A549 (cell line): ENCODE measurements around the gene ZC3H12C. TPM values are rescaled to one million over a fixed set of nuclear protein-coding genes. Genes with fewer than 3 reads are reported as not detected.

Source experiments
- ATAC-seq, 2 experiments: fragments of 200-7000 bp in 1 of 2; fragments of >200 bp in 1 of 2; cut with Nextera tagmentation in 1 of 2; cut with Tn5 transposase in 1 of 2; 3 replicates each; pipeline versions ENCODE4 v1.8.0 to v1.9.1; 2018 to 2020; ENCODE audit warnings: mild to moderate bottlenecking in 1 of 2, moderate library complexity in 1 of 2
- CTCF ChIA-PET: fragments of 300-600 bp; sonication (Branson Sonifier 250); formaldehyde crosslinking; extraction: SDS; loops from one replicate; lab custom pipeline; 2021; ENCODE audit warnings: antibody characterized with exemption, inconsistent platforms; lab: Yijun Ruan, JAX
- POLR2A ChIA-PET: fragments of 350-600 bp; formaldehyde crosslinking; extraction: SDS; loops from one replicate; lab custom pipeline; 2021; ENCODE audit warnings: antibody characterized with exemption, inconsistent platforms; lab: Yijun Ruan, JAX
- DNase-seq, 2 experiments: peaks; one replicate each; pipeline versions ENCODE4 v3.0.0 to v3.0.0-alpha.2; 2011 to 2016; ENCODE audit warnings: low read depth in 1 of 2, low spot score in 1 of 2
- FAIRE-seq: peaks from 2 replicates; lab custom pipeline; 2011; peaks lifted over from hg19 to GRCh38; lab: Jason Lieb, UNC
- H3K27ac ChIP-seq, 2 experiments: fragments of >200 bp; sonication (Bioruptor Twin); formaldehyde crosslinking; 3 replicates each; pipeline ENCODE4 v1.5.1; 2016 to 2017
- H3K4me1 ChIP-seq: fragments of >200 bp; sonication (Bioruptor Twin); formaldehyde crosslinking; 3 replicates; pipeline ENCODE4 v1.6.1; 2016
- H3K4me2 ChIP-seq: fragments of >200 bp; sonication (Bioruptor Twin); formaldehyde crosslinking; 3 replicates; pipeline ENCODE4 v1.6.1; 2016
- H3K4me3 ChIP-seq: fragments of >200 bp; sonication (Bioruptor Twin); formaldehyde crosslinking; 3 replicates; pipeline ENCODE4 v1.5.1; 2016
- H3K9me3 ChIP-seq: fragments of >200 bp; sonication (Bioruptor Twin); formaldehyde crosslinking; 3 replicates; pipeline ENCODE4 v1.6.1; 2016
- CHD4 ChIP-seq: fragments of 200-600 bp; sonication (generic); IDR thresholded peaks from 2 replicates; pipeline ENCODE4 v1.6.1; 2016; ENCODE audit warnings: antibody characterized with exemption, mild to moderate bottlenecking, borderline replicate concordance
- EP300 ChIP-seq, 2 experiments: fragments of >200 bp; sonication (Bioruptor Twin); formaldehyde crosslinking; IDR thresholded peaks; 2 replicates in 1 of 2; 3 replicates in 1 of 2; pipeline ENCODE4 v1.6.1; 2016 to 2017
- GATA3 ChIP-seq: IDR thresholded peaks from 2 replicates; pipeline ENCODE4 v1.6.1; 2012; ENCODE audit warnings: borderline replicate concordance
- HOXB13 ChIP-seq: fragments of 250-450 bp; sonication (Bioruptor Pico); IDR thresholded peaks from 2 replicates; pipeline ENCODE4 v1.5.0; 2020; ENCODE audit warnings: low read depth, mild to moderate bottlenecking, moderate library complexity
- HOXB5 ChIP-seq: fragments of 250-450 bp; sonication (Bioruptor Pico); IDR thresholded peaks from 2 replicates; pipeline ENCODE4 v1.5.0; 2020; ENCODE audit warnings: mild to moderate bottlenecking, moderate library complexity
- MAZ ChIP-seq: fragments of 150-350 bp; IDR thresholded peaks from 2 replicates; pipeline ENCODE4 v1.6.1; 2014; ENCODE audit warnings: antibody characterized with exemption, low read depth, low read length, borderline replicate concordance
- NPAS2 ChIP-seq: fragments of 250-450 bp; sonication (Bioruptor Pico); IDR thresholded peaks from 2 replicates; pipeline ENCODE4 v1.8.0; 2022; ENCODE audit warnings: mild to moderate bottlenecking, moderate library complexity, borderline replicate concordance
- PHF8 ChIP-seq: fragments of 200-600 bp; sonication (generic); IDR thresholded peaks from 2 replicates; pipeline ENCODE4 v1.6.1; 2016; ENCODE audit warnings: low read depth, mild to moderate bottlenecking, antibody characterized with exemption, moderate library complexity, borderline replicate concordance
- POLR2AphosphoS2 ChIP-seq: conservative IDR thresholded peaks from 2 replicates; pipeline ENCODE4 v1.6.1; 2012; ENCODE audit warnings: low read length, improper control_type of control experiment, inconsistent platforms
- RNF2 ChIP-seq: fragments of 200-600 bp; sonication (generic); IDR thresholded peaks from 2 replicates; pipeline ENCODE4 v1.6.1; 2016; ENCODE audit warnings: low read depth, mild to moderate bottlenecking, antibody characterized with exemption, moderate library complexity, borderline replicate concordance
- SMC3 ChIP-seq: fragments of >200 bp; sonication (Bioruptor Twin); formaldehyde crosslinking; IDR thresholded peaks from 3 replicates; pipeline ENCODE4 v1.6.1; 2018; ENCODE audit warnings: inconsistent platforms
- WGBS: methylation state at CpG from one replicate; pipeline ENCODE4 v1.1.6; 2017; ENCODE audit errors: missing lambda C conversion rate; 5-methylcytosine and 5-hydroxymethylcytosine counted together
- polyA plus RNA-seq, 4 experiments: library from polyadenylated mRNA; depleted of rRNA in 3 of 4; stranded (reverse); fragments of >200 nt; fragmentation: RNase III in 1 of 4; extraction: RNeasy Plus Mini Kit Qiagen cat#74134 plus additional on column Dnase treatment in 1 of 4; gene quantifications; 2 replicates in 3 of 4; 3 replicates in 1 of 4; pipeline ENCODE4 v1.2.3, GENCODE V29; 2011 to 2017
- TF ChIP-seq, protein P1 (sequence below): IDR thresholded peaks from 2 replicates; pipeline ENCODE4 v1.6.1; 2012; ENCODE audit warnings: low read depth, borderline replicate concordance
- TF ChIP-seq, protein P2 (sequence below): fragments of >200 bp; sonication (Bioruptor Twin); formaldehyde crosslinking; IDR thresholded peaks from 3 replicates; pipeline ENCODE4 v1.5.1; 2016
- TF ChIP-seq, protein P3 (sequence below): fragments of 200-600 bp; sonication (generic); IDR thresholded peaks from 2 replicates; pipeline ENCODE4 v1.6.1; 2016; ENCODE audit warnings: antibody characterized with exemption, mild to moderate bottlenecking, moderate library complexity
- TF ChIP-seq, protein P4 (sequence below): IDR thresholded peaks from 2 replicates; pipeline ENCODE4 v1.6.1; 2012
- TF ChIP-seq, protein P5 (sequence below): fragments of >200 bp; sonication (Bioruptor Twin); formaldehyde crosslinking; IDR thresholded peaks from 3 replicates; pipeline ENCODE4 v1.6.1; 2016

Gene ZC3H12C
- polyA plus RNA-seq, 2 of the 4 experiments (the other 2 are of a cell fraction) = 3.1 to 12.4 TPM

DNA sequence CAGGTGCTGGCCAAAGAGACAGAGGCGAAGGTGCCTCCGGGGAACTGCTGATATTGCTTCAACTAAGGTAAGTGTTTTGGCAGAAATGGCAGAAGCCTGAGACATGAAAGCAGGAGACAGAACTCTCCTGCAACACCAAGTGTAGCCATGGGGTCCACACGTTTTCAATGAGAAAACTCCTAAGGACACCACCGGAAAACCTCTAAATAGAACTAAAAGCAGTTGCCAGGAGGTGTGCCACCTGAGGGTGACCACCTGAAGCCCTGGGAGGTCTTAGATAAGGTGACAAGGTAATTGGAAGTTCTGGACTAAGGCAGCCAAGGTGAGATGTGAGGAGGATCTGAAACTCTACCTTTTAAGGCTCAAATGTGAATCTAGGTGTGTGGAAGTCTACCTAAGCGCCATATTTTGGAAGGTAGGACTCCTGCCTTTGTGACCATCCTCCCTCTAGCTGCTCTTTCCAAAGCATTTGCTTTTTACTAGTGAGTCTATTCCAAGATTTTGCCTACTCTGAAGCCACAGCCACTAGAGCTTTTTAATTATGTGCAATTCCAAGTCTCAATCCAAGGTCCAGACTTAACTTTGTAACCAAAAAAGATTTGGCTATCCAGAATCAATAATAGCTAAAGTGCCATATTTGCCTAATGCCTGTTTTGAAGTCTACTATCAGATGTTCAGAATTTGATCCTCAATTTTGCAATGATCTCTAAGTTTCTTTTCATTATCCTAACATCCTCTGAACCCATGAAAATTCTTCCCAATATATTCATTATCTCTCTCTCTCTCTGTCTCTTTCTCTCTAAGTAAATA is 4.5 kb upstream of the ZC3H12C start:
- ChIA-PET POLR2A (no interaction called here), CTCF (no interaction called here)
- Histone ChIP-seq H3K27ac (no peak overlapping the region), H3K4me3 (no peak overlapping the region), H3K9me3 (no peaks in the 10 kb centered on the region), H3K4me1 (peaks cover 5% of the 10 kb centered on the region), H3K4me2 (no peak overlapping the region)
- no peak for ATAC-seq
- TF ChIP-seq RNF2 = no peak
- no peak for TF ChIP-seq CHD4
- no peak for TF ChIP-seq EP300 (IDR thresholded peaks at IDR 0.05)
- no peak for TF ChIP-seq HOXB13
- TF ChIP-seq, protein P1, sequence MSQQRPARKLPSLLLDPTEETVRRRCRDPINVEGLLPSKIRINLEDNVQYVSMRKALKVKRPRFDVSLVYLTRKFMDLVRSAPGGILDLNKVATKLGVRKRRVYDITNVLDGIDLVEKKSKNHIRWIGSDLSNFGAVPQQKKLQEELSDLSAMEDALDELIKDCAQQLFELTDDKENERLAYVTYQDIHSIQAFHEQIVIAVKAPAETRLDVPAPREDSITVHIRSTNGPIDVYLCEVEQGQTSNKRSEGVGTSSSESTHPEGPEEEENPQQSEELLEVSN = no peak
- TF ChIP-seq, protein P2, sequence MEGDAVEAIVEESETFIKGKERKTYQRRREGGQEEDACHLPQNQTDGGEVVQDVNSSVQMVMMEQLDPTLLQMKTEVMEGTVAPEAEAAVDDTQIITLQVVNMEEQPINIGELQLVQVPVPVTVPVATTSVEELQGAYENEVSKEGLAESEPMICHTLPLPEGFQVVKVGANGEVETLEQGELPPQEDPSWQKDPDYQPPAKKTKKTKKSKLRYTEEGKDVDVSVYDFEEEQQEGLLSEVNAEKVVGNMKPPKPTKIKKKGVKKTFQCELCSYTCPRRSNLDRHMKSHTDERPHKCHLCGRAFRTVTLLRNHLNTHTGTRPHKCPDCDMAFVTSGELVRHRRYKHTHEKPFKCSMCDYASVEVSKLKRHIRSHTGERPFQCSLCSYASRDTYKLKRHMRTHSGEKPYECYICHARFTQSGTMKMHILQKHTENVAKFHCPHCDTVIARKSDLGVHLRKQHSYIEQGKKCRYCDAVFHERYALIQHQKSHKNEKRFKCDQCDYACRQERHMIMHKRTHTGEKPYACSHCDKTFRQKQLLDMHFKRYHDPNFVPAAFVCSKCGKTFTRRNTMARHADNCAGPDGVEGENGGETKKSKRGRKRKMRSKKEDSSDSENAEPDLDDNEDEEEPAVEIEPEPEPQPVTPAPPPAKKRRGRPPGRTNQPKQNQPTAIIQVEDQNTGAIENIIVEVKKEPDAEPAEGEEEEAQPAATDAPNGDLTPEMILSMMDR = no peak
- TF ChIP-seq NPAS2 (CRISPR knock-in tag) = no peak
- TF ChIP-seq, protein P3, sequence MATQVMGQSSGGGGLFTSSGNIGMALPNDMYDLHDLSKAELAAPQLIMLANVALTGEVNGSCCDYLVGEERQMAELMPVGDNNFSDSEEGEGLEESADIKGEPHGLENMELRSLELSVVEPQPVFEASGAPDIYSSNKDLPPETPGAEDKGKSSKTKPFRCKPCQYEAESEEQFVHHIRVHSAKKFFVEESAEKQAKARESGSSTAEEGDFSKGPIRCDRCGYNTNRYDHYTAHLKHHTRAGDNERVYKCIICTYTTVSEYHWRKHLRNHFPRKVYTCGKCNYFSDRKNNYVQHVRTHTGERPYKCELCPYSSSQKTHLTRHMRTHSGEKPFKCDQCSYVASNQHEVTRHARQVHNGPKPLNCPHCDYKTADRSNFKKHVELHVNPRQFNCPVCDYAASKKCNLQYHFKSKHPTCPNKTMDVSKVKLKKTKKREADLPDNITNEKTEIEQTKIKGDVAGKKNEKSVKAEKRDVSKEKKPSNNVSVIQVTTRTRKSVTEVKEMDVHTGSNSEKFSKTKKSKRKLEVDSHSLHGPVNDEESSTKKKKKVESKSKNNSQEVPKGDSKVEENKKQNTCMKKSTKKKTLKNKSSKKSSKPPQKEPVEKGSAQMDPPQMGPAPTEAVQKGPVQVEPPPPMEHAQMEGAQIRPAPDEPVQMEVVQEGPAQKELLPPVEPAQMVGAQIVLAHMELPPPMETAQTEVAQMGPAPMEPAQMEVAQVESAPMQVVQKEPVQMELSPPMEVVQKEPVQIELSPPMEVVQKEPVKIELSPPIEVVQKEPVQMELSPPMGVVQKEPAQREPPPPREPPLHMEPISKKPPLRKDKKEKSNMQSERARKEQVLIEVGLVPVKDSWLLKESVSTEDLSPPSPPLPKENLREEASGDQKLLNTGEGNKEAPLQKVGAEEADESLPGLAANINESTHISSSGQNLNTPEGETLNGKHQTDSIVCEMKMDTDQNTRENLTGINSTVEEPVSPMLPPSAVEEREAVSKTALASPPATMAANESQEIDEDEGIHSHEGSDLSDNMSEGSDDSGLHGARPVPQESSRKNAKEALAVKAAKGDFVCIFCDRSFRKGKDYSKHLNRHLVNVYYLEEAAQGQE = no peak
- TF ChIP-seq PHF8 = no peak
- no peak for TF ChIP-seq HOXB5
- TF ChIP-seq, protein P4, sequence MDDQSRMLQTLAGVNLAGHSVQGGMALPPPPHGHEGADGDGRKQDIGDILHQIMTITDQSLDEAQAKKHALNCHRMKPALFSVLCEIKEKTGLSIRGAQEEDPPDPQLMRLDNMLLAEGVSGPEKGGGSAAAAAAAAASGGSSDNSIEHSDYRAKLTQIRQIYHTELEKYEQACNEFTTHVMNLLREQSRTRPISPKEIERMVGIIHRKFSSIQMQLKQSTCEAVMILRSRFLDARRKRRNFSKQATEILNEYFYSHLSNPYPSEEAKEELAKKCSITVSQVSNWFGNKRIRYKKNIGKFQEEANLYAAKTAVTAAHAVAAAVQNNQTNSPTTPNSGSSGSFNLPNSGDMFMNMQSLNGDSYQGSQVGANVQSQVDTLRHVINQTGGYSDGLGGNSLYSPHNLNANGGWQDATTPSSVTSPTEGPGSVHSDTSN = no peak
- no peak for TF ChIP-seq GATA3
- TF ChIP-seq, protein P5, sequence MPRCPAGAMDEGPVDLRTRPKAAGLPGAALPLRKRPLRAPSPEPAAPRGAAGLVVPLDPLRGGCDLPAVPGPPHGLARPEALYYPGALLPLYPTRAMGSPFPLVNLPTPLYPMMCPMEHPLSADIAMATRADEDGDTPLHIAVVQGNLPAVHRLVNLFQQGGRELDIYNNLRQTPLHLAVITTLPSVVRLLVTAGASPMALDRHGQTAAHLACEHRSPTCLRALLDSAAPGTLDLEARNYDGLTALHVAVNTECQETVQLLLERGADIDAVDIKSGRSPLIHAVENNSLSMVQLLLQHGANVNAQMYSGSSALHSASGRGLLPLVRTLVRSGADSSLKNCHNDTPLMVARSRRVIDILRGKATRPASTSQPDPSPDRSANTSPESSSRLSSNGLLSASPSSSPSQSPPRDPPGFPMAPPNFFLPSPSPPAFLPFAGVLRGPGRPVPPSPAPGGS = no peak
- TF ChIP-seq POLR2AphosphoS2 = no peak
- TF ChIP-seq MAZ = no peak
- TF ChIP-seq SMC3 = no peak
- DNase-seq = no peak
- FAIRE-seq = no peak
- WGBS = 68% methylated on average over 5 of the region's 5 CpGs
